HG02642 (cell line): ENCODE data around the gene REN.
A peak's percentile ranks its signal among the peaks of the same experiment; 100 is the strongest.

ENCODE experiments used
- ATAC-seq: cut with Tn5 transposase; IDR thresholded peaks from one replicate; pipeline ENCODE4 v1.9.1; 2021; ENCODE audit warnings: mild to moderate bottlenecking; ENCODE audit not compliant: unreplicated experiment, poor library complexity

The REN gene

DNA sequence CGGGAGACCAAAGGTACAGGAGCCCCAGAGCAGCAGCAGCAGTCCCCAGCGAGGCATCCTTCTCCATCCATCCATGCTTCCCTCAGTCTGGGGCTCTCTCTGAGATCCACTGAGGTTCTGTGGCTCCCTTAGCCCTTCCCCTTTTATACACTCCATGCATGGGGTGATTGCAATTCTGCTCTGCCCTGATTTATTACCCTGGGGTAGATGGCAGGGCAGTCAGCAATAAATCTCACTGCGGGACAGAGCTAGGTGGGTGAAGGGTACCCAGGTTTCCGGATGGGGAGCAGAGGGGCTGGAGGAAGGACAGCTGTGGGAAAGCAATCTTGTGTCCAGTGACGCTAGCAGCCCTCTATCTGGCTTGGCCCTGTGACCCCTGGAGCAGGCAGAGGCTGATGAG is at the start of gene REN:
REN (minus strand) TSS at position 119 of the 400 bp plus-strand sequence; CDS start at position 75, 44 bp downstream.
- ATAC-seq = no peak

DNA sequence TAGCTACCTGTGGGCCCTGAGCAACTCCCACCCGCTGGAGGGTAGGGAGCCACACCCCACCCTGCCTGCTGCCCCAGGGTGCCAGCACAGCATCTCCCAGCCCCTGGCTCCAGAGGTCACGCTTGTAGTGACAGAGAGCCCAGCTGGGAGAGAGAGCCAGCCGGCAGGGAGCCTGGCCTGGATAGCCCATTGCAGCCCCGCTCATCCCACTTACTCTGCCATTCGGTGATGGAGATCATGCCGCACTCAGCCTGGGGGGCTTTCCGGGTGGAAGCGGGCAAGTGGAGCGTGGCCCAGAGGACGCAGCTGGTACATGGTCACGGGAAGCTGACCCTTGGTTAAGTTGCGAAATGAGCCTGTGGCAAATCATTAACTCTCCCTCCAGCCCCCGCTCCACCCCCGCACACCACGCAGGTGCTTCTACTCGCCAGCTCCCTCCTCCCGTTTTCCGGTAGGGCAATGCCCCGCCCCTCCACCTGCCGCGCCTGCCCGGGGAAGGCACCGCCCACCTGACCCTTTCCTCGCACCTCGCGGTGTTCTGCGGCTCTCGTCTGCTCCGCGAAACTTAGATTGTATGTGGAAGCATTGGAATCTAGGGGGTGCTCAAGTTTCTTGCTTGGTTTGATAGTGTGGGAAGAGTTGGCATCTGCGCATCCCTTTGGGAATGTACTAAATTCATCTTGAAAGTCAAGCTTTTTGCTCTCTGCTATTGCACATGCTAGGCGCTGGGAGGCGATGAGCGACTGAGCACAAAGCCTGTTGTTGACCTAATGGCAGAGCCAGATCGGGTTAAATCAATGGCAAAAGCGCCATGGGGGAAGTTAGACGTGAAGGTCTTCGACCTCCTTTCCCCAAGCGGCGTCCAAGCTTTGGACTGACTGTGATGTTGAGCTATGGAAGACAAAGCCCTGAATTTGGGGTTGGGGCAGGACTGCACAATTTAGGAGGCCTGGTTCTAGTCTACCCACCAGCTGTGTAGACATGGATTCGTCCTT is 47.8 kb upstream of the REN start, which contains the start of gene GOLT1A:
GOLT1A (minus strand) TSS at position 321 of the 995 bp plus-strand sequence; CDS start at position 239, 82 bp downstream.
- peak; percentile 84 for ATAC-seq

DNA sequence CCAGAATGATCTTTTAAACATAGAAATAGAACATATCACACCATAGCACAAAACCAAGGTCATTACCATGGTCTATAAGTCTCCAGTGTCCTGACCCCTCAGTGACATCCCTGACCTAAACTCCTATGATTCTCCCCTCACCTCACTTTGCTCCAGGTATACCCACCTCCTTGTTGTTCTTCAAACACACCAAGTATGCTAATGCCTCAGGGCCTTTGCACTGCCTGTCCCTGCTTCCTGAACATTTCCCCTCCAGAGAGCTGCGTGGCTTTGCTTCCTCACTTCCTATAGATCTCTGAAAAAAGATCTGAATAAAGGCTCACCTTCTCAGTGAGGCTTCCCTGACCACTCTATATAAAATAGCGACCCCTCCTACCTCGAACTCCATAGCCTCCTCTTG is 46.6 kb upstream of the REN start:
- no peak for ATAC-seq

DNA sequence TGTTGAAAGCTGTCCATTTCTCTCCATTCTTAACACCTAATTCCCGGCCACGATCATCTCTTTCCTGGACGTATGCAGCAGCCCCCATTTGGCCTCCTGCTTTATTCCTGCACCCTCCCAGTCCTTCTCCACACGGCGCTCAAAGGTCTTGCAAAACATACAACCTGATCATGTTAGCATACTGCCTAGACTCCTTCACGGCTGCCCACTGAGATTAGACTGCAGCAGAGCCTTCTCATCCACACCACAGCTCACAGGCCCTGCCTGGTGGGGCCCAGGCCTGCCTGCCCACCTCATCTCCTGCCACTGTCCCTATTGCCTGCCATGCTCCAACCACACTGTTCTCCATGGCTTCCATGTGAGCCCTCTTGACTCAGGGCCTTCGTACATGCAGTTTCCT is 44.9 kb upstream of the REN start:
- ATAC-seq = no peak

DNA sequence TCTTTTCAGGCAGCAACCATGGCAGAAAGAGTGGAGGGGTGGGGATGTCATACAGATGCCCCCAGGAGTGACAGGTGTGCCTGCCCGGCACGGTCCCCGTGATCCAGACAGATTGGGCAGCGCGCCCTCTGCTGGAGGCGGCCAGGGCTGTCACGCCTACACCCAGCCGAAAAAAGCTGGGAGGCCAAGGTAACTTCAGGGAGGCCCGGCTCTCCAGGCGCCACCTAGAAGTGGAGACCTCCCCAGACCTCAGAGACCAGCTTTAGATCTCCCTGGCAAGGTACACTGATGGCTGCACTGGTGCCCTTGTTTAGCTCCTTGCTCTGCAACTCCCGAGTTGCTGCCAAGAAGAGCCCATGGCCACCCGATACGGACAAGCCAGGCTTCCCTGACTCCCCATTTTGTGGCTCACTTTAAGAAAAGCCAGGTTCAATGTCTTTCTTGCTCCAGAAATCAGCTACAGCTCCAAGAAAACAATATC is 41.0 kb upstream of the REN start:
- ATAC-seq = peak; percentile 64

DNA sequence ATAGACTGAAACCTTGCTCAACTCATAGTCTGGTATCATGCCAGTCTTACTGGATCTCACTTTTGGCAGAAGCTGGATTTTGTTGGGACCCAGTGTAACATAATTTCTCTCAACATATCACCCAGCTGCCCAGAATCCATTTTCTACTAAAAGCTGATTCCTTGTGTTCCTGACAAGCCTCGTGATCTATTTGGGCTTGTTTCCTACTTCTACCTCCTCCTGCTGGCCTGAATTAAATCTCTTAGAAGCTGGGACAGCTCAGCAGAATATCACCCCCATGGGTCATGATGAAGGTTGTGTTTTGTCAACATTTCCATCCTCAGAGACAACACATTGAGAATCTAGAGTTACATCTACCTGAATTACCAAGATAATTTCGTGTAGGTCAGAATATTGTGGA is 40.0 kb upstream of the REN start:
- ATAC-seq = no peak

DNA sequence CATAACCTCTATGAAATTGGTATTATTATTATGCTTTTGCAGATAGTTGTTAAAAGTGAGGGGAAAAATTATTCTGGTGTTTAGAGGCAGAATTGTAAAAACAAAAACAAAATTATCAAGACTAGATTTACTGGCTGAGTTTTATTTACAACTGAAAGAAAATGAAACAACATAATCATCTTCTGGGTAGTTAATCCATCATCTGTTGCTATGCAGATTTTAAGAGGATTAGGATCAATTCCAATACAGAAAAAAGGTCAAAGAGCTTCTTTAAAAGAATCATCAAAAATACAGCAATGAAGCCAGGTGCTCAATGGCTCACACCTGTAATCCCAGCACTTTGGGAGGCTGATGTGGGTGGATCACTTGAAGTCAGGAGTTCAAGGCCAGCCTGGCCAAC is 39.3 kb upstream of the REN start:
- no peak for ATAC-seq

DNA sequence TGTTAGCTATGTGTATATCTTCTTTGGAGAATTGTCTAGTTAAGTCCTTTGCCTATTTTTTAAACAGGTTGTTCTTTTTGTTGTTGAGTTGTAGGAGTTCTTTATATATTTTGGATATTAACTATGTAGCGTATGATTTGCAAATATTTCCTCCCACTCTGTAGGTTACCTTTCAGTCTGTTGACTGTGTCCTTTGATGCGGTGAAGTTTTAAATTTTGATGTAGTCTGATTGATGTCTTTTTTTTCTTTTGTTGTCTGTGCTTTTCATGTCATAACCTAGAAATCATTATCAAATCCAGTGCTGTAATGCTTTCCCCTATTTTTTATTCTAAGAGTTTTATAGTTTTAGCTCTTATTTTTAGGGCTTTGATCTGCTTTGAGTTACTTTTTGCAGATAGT is 38.8 kb upstream of the REN start:
- ATAC-seq = no peak

DNA sequence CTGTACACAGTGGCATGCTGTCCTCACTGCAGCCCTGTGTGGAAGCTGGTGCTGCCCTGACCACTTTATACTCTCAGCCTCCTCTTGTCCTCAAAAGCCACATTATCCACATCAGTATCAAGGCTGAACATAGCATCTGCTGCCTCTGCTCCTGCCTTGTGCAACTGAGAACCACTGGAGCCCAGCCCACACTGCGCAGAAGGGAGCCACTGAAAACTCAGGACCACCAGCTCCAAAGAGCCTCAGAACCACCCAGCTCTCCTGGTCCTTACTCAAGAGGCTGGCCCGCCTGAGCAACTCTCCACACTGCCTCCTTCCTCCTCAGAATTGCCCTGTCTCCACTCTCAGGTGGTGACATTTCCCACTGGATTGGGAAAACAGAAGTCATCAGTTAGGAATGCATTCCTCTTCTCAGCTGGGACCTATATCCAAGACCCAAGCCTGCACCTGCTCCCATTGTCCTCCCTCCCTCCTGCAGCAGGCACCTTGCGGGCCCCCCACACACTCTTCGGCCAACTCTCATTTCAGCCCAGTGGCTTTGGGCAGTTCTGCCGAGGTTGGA is 37.1 kb upstream of the REN start:
- ATAC-seq = no peak

DNA sequence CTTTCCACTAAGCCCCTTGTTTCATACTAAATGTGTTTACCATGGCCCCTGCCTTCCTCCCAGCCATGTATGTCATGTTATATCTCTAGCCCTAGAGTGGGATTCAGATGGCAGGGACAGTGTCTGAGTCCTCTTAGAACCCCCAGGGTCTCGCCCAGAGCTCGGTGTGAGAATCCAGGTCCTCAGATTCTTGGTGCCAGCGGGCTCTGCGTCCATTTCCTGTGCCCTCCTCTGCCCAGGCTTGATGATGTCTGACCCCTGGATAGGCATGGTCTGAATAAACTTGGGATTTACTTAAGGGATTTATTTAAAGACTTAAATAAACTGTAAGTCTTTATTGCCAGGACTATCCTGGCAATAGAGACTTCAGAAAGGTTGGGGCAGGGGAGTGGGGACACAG is 36.3 kb upstream of the REN start:
- no peak for ATAC-seq

DNA sequence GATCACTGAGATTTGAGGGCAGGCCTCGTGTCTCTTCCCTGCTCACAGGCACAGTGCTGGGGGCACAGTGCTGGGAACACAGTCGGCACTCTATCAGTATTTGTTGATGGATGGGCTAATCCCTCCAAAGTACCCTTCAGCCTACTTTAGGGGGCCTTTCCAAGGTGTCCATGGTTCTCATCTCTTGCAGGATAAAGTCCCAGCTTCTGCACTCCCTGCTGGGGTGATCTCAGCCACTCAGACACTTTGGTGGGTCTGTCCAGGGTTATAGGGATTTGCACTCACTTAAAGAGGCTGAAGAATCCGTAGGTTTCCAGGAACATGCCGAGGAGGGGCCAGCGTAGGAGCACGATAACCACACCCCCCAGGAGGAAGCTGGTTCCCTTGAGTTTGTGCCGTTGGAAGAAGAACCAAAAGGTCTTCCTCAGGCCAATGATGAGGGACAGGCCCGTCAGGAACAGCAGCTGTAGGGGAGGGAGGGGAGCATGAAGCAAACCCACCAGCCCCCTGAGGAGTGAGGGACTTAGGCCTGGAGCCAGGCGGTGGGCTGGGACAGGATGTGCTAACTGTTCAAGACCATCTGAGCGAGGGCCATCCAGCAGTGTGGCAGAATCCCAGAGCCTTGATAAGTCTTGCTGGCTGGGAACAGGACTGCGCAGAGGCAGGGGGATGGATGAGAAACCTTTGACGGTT is 35.4 kb upstream of the REN start:
- ATAC-seq = no peak

DNA sequence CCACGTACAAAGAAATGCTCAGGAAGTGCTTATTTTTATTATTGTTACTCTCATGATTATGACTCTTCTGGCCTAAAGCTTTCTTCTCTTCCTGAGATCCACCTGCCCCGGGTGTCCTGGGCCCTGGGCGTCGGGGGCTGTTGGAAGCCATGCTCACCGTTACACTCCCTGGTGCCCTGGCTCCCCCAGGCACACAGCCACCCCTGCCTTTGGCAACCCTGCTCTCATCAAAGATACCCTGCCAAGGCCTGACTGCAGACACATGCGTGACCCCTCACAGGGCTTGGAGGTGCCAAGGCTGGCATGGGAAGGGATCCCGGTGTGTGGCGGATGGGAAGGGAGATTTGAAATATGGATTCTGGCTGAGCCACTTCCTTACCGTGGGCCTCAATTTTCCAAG is 33.4 kb upstream of the REN start:
- no peak for ATAC-seq

DNA sequence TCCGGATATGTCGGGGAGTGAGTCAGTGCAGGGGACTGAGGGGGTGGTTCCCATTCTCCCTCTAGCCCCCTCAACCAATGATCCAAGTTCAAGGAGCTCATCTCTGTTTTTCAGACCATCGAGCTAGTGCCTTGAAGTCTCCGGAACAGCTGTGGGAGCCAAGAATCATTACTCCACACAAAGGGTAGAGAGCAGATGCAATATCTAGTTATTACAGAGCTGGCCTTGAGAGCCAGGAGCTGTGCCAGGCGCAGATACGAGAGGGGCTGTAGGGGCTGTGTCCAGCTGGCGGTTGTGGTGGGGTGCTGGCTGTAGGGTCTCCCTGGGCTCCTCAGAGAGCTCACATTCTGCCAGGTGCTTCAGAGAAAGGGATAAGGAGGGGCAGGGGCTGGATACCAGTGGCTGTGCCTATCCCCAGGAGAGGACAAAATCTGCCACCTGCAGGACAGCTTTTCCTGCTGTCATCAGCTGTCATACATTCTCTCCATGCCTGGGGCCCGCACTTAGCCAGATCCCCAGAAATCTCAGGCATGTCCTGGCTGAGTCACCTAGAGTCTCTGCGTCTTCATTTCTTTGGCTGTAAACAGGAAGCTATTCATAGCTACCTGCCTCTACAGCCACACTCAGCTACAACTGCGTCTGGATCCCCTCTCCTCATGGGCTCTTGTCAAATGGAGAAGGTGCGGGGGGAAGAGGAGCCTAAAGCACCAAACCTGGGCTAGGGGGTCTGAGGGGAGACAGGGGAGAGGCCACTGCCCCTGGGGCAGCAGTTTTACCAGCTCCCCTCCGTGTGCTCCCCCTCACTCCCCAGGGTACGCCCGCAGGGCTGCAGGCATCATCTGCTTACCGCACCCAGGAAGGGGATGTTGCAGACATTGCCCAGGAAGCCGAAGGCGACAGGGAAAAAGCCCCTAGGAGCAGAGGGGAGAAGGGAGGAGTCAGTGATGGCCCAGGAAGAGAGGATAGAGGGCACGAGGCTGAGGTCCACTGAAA is 32.5 kb upstream of the REN start:
- ATAC-seq = no peak

DNA sequence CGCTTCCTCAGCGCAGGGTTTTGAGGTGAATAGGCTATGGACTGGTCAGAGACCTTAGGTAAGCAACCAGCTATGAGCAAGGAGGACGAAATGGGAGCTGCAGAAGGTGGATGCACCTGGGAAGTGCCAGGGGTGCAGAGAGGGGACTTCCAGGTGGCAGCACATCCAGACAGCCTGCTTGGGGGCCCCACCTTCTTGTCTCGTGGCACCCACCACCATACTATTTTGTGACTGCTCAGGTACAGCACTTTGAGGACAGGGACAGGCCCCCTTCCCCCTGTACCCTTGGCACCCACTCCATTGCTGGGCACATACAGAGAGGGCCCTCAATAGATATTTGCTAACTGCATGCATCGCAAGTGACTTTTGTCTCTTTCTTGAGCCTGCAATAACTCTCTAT is 30.9 kb upstream of the REN start:
- ATAC-seq = no peak

DNA sequence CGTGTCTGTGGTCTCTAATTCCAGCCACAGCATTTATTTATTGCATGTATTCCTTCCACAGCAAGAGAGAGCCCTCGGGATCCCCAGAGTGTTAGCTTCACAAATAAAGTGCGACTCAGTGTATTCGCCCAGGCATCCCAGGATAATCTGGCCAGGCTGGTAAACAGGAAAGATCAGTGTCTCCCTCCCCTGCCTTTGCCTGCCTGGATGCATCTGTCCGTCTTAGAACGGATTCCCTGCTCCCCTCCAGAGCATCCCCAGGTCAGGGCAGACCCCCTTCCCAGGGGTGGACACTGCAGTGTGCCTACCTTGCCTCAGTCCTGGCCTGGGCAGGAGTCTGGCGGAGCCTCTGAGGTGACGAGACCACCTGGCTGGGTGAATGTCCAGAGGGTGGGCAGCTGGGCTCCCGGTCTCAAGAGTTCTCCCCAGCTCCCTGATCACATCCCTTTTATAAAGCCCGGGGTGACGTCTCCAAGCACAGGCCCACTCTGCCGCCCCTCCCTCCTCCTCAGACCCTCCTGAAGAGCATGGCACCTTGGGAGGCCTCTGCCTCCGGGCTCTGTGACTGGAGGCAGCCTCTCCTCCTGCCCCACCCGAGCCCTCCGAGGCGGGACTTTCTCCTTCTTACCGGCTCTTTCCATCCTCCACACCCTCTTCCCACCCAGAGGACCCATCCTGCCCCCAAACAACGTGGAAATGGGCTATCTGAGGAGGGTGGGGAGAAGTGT is 30.1 kb upstream of the REN start, which contains the start of gene KISS1:
KISS1 (minus strand) TSS at position 424 of the 728 bp plus-strand sequence. CDS start 3,615 bp downstream, outside the sequence.
- ATAC-seq = no peak

DNA sequence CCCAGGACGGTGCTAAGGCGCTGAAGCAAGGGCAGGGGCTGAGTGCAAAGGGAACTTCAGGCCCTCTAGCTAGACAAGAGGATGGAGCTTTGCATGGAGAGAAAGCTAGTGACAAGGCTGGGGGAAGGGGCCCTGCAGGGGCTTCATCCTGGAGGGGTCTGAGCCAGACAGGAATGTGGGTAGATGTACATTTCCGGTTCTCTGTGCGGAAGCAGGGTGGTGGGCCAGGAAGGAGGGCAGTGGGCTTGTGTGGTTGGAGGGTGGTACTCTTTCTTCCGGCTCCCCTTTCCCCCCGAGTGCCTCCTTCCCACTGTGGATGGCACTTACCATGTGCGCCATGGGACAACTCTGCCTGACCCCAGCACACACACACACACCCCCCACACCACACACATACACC is 28.6 kb upstream of the REN start:
- no peak for ATAC-seq

DNA sequence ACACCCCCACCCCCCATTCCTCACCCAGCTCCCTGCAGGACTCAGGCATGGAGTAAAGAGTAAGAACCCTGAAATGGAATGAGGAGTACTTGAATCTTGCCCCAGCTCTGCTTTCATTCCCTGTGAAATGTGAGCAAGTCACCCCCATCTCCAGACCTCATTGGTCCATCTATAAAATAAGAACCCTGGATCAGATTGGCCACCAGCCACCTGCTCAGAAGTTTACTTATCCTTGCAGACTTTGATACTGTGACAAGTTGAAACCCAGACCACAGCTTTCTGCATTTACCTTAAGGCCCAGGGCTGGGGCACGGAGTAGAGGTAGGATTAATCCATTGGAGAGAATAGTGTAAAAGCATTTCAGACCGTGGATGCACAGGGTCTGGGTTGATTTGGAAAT is 27.9 kb upstream of the REN start:
- no peak for ATAC-seq

DNA sequence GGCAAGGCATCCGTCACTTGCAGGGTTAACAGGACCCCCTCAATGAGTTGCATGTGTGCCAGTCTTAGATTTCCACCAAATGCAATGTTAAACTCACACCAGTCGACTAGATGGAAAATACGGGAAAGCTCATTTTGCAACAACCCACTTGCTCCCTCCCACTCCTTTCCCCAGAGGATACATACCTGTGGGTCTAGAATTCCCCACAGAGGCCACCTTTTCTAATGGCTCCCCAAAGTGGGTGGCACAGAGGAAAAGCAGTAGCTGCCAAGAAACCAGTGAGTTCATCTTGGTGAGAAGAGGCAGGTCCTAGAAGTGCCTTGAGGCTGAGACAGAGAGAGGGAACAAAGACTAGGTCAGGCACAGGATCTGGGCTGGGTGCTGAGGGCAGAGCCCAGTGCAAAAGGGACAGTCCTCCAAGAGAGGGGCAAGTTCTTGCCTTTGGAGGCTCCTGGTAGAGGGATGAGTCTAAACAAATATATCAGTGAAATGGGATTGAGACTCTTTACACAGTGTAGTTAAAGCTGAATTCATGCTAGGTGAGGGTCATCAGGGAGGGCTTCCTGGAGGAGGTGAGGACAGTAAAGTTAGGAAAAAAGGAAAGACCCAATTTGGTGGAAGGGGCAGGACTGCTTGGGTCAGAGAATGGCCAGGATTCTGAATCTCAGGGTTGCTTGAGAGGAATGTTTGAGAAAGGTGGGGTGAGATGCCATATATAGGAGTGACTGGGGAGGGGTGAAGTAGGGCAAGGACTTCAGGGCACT is 26.6 kb upstream of the REN start:
- ATAC-seq = no peak
